Ovary (tissue), 3 donors: ENCODE measurements around the gene FARP2.

Source experiments
- CTCF ChIP-seq, 3 donors: fragments of 450-650 bp in 2 of 3; fragments of 200-600 bp in 1 of 3; IDR thresholded peaks; one replicate each; pipeline versions ENCODE4 v1.5.1 to v1.8.0; 2016 to 2022; ENCODE audit warnings: antibody characterized with exemption in 3 of 3, mild to moderate bottlenecking in 1 of 3
- EP300 ChIP-seq: sonication (generic); formaldehyde crosslinking; IDR thresholded peaks from one replicate; pipeline ENCODE4 v1.6.1; 2017; ENCODE audit warnings: antibody characterized with exemption
- POLR2A ChIP-seq: fragments of 450-650 bp; IDR thresholded peaks from one replicate; pipeline ENCODE4 v1.6.1; 2017; ENCODE audit warnings: antibody characterized with exemption, mild to moderate bottlenecking, moderate library complexity
- donor health status: DM: no; HTN: no; CAD: no.

GRCh38 chr2:241496003-241496707, 140.1 kb downstream of the FARP2 start:
- TF ChIP-seq EP300: no peak
- TF ChIP-seq CTCF (IDR thresholded peaks at IDR 0.05): no peak
- TF ChIP-seq POLR2A: no peak
